HEK293 (cell line): ENCODE results near the gene VKORC1L1.

ENCODE experiments used
- CTCF ChIA-PET: fragments of 350-600 bp; formaldehyde crosslinking; extraction: SDS; loops from one replicate; lab custom pipeline; 2021; ENCODE audit warnings: antibody characterized with exemption; lab: Yijun Ruan, JAX
- POLR2A ChIA-PET: fragments of 300-600 bp; formaldehyde crosslinking; extraction: SDS; loops from one replicate; lab custom pipeline; 2020; ENCODE audit warnings: antibody characterized with exemption, inconsistent platforms; lab: Yijun Ruan, JAX
- H3K27ac ChIP-seq: fragments of 200-500 bp; sonication (Bioruptor generic); 2 replicates; pipeline ENCODE4 v1.5.1; 2014; ENCODE audit warnings: low read depth, low read length, control low read depth, inconsistent platforms; ENCODE audit errors: extremely low read depth
- H3K36me3 ChIP-seq, 2 experiments: fragments of 200-500 bp in 1 of 2; sonication (Bioruptor generic) in 1 of 2; 1 replicate in 1 of 2; 2 replicates in 1 of 2; pipeline ENCODE4 v1.5.1; 2014 to 2017; ENCODE audit warnings: inconsistent platforms in 2 of 2, low read length in 2 of 2; ENCODE audit not compliant: control insufficient read depth in 2 of 2, insufficient read depth in 1 of 2
- H3K4me1 ChIP-seq: fragments of 200-500 bp; sonication (Bioruptor generic); 2 replicates; pipeline ENCODE4 v1.5.1; 2014; ENCODE audit warnings: mild to moderate bottlenecking, low read length, inconsistent platforms; ENCODE audit not compliant: control insufficient read depth, insufficient read depth
- H3K4me3 ChIP-seq: 2 replicates; pipeline ENCODE4 v1.5.1; 2011; ENCODE audit warnings: low read depth, mild to moderate bottlenecking, control low read depth, low read length, moderate library complexity
- H3K9me3 ChIP-seq: fragments of 200-500 bp; sonication (Bioruptor generic); 2 replicates; pipeline ENCODE4 v1.5.1; 2014; ENCODE audit warnings: low read depth, low read length, inconsistent platforms; ENCODE audit not compliant: control insufficient read depth, insufficient read depth
- ELK4 ChIP-seq: IDR thresholded peaks from 2 replicates; pipeline ENCODE4 v1.6.1; 2011; ENCODE audit warnings: mild to moderate bottlenecking, low read depth, low read length, borderline replicate concordance
- HOXA7 ChIP-seq: sonication (generic); formaldehyde crosslinking; IDR thresholded peaks from 2 replicates; pipeline ENCODE4 v1.8.1; 2022; ENCODE audit warnings: missing genetic modification reagents, borderline replicate concordance
- IKZF3 ChIP-seq: fragments of 450-650 bp; IDR thresholded peaks from 2 replicates; pipeline ENCODE4 v1.5.0; 2018; ENCODE audit warnings: missing biosample characterization, mild to moderate bottlenecking, missing genetic modification characterization, moderate library complexity
- KLF17 ChIP-seq: fragments of 450-650 bp; formaldehyde crosslinking; IDR thresholded peaks from 2 replicates; pipeline ENCODE4 v1.5.1; 2016; ENCODE audit warnings: missing biosample characterization, missing genetic modification characterization
- OSR2 ChIP-seq: fragments of 450-650 bp; formaldehyde crosslinking; IDR thresholded peaks from 2 replicates; pipeline ENCODE4 v1.5.1; 2016; ENCODE audit warnings: missing biosample characterization, missing genetic modification characterization
- SCRT2 ChIP-seq: fragments of 450-650 bp; formaldehyde crosslinking; IDR thresholded peaks from 2 replicates; pipeline ENCODE4 v1.5.1; 2016; ENCODE audit warnings: missing biosample characterization, missing genetic modification characterization
- TCF7L2 ChIP-seq: IDR thresholded peaks from 2 replicates; pipeline ENCODE4 v1.6.1; 2011; ENCODE audit warnings: low read depth, mild to moderate bottlenecking, inconsistent platforms, low read length, moderate library complexity, borderline replicate concordance
- ZBTB49 ChIP-seq: fragments of 450-650 bp; formaldehyde crosslinking; IDR thresholded peaks from 2 replicates; pipeline ENCODE4 v1.5.1; 2016; ENCODE audit warnings: missing biosample characterization, missing genetic modification characterization, low read depth
- ZNF140 ChIP-seq: fragments of 450-650 bp; formaldehyde crosslinking; IDR thresholded peaks from 2 replicates; pipeline ENCODE4 v1.5.1; 2016; ENCODE audit warnings: missing biosample characterization, missing genetic modification characterization
- ZNF184 ChIP-seq: fragments of 450-650 bp; IDR thresholded peaks from 2 replicates; pipeline ENCODE4 v1.5.1; 2018; ENCODE audit warnings: missing biosample characterization, mild to moderate bottlenecking, missing genetic modification characterization
- ZNF248 ChIP-seq: fragments of 450-650 bp; formaldehyde crosslinking; IDR thresholded peaks from 2 replicates; pipeline ENCODE4 v1.5.1; 2017; ENCODE audit warnings: missing biosample characterization, missing genetic modification characterization
- ZNF292 ChIP-seq: fragments of 450-650 bp; formaldehyde crosslinking; IDR thresholded peaks from 2 replicates; pipeline ENCODE4 v1.5.1; 2016; ENCODE audit warnings: low read depth, missing biosample characterization, missing genetic modification characterization, borderline replicate concordance
- ZNF404 ChIP-seq: fragments of 450-650 bp; formaldehyde crosslinking; IDR thresholded peaks from 2 replicates; pipeline ENCODE4 v1.5.1; 2017; ENCODE audit warnings: missing biosample characterization, missing genetic modification characterization
- ZNF473 ChIP-seq: fragments of 450-650 bp; formaldehyde crosslinking; IDR thresholded peaks from 2 replicates; pipeline ENCODE4 v1.5.1; 2017; ENCODE audit warnings: missing biosample characterization, missing genetic modification characterization
- ZNF548 ChIP-seq: fragments of 450-650 bp; formaldehyde crosslinking; IDR thresholded peaks from 2 replicates; pipeline ENCODE4 v1.5.1; 2016; ENCODE audit warnings: missing biosample characterization, missing genetic modification characterization
- ZNF624 ChIP-seq: fragments of 450-650 bp; formaldehyde crosslinking; IDR thresholded peaks from 2 replicates; pipeline ENCODE4 v1.5.1; 2017; ENCODE audit warnings: missing biosample characterization, missing genetic modification characterization
- ZNF629 ChIP-seq: fragments of 450-650 bp; formaldehyde crosslinking; IDR thresholded peaks from 2 replicates; pipeline ENCODE4 v1.5.1; 2017; ENCODE audit warnings: missing biosample characterization, missing genetic modification characterization
- ZNF660 ChIP-seq: fragments of 450-650 bp; IDR thresholded peaks from 2 replicates; pipeline ENCODE4 v1.5.1; 2018; ENCODE audit warnings: missing biosample characterization, mild to moderate bottlenecking, missing genetic modification characterization
- TF ChIP-seq, protein P1 (sequence below): fragments of 450-650 bp; formaldehyde crosslinking; IDR thresholded peaks from 2 replicates; pipeline ENCODE4 v1.5.1; 2016; ENCODE audit warnings: missing biosample characterization, missing genetic modification characterization, borderline replicate concordance
- TF ChIP-seq, protein P2 (sequence below): fragments of 450-650 bp; IDR thresholded peaks from 2 replicates; pipeline ENCODE4 v1.5.1; 2018; ENCODE audit warnings: missing biosample characterization, mild to moderate bottlenecking, missing genetic modification characterization
- TF ChIP-seq, protein P3 (sequence below): fragments of 450-650 bp; formaldehyde crosslinking; IDR thresholded peaks from 2 replicates; pipeline ENCODE4 v1.5.1; 2017; ENCODE audit warnings: missing biosample characterization, missing genetic modification characterization

The VKORC1L1 gene

DNA sequence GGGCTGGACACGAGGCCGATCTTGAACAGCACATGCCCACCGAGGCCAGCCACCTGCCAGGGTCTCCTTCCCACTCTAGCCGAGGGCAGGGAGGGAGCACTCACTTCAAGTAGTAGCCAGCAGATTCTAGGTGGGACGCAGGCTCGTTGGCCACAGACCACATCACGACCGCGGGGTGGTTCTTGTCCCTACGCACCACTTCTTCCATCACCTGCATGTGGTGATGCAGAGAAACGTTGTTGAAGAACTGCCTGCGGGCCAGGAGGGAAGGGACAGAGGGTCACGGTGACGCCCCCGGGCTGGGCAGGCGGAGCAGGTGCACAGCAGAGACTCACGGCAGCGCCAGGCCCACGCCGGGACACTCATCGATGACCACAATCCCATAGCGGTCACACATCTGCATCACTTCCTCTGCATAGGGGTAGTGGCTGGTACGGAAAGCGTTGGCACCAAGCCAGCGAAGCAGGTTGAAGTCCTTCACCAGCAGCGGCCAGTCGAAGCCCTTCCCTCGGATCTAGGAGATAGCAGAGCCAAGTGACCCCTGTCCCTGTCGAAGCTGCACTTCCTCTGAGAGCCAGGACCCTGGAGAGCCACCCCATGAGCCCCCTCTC is 101.4 kb downstream of the VKORC1L1 start (continued):
- TF ChIP-seq, protein P1, sequence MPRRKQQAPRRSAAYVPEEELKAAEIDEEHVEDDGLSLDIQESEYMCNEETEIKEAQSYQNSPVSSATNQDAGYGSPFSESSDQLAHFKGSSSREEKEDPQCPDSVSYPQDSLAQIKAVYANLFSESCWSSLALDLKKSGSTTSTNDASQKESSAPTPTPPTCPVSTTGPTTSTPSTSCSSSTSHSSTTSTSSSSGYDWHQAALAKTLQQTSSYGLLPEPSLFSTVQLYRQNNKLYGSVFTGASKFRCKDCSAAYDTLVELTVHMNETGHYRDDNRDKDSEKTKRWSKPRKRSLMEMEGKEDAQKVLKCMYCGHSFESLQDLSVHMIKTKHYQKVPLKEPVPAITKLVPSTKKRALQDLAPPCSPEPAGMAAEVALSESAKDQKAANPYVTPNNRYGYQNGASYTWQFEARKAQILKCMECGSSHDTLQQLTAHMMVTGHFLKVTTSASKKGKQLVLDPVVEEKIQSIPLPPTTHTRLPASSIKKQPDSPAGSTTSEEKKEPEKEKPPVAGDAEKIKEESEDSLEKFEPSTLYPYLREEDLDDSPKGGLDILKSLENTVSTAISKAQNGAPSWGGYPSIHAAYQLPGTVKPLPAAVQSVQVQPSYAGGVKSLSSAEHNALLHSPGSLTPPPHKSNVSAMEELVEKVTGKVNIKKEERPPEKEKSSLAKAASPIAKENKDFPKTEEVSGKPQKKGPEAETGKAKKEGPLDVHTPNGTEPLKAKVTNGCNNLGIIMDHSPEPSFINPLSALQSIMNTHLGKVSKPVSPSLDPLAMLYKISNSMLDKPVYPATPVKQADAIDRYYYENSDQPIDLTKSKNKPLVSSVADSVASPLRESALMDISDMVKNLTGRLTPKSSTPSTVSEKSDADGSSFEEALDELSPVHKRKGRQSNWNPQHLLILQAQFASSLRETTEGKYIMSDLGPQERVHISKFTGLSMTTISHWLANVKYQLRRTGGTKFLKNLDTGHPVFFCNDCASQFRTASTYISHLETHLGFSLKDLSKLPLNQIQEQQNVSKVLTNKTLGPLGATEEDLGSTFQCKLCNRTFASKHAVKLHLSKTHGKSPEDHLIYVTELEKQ (tag by site-specific recombination) = no peak
- TF ChIP-seq ZNF404 (tag by site-specific recombination) (no peak), ZNF184 (tag by site-specific recombination) (no peak), ZNF548 (tag by site-specific recombination) (no peak)

- H3K9me3 ChIP-seq = no peaks in the 10 kb centered on the region
- no peak overlapping the region for H3K4me3 ChIP-seq
- H3K36me3 ChIP-seq = peaks cover 36 to 74% of the 10 kb centered on the region in 2 experiments; a peak in 2 of 3 replicates
- no peaks in the 10 kb centered on the region for H3K4me1 ChIP-seq
- no peak overlapping the region for H3K27ac ChIP-seq
- TF ChIP-seq SCRT2 (tag by site-specific recombination) = no peak
- TF ChIP-seq ZNF473 (tag by site-specific recombination) = no peak
- no peak for TF ChIP-seq IKZF3 (tag by site-specific recombination)
- no peak for TF ChIP-seq ZNF292 (tag by site-specific recombination)
- no peak for TF ChIP-seq ZNF624
- TF ChIP-seq ZNF629 (tag by site-specific recombination) = no peak
- TF ChIP-seq ZNF248 (tag by site-specific recombination) = no peak
- TF ChIP-seq OSR2 = no peak
- TF ChIP-seq, protein P2, sequence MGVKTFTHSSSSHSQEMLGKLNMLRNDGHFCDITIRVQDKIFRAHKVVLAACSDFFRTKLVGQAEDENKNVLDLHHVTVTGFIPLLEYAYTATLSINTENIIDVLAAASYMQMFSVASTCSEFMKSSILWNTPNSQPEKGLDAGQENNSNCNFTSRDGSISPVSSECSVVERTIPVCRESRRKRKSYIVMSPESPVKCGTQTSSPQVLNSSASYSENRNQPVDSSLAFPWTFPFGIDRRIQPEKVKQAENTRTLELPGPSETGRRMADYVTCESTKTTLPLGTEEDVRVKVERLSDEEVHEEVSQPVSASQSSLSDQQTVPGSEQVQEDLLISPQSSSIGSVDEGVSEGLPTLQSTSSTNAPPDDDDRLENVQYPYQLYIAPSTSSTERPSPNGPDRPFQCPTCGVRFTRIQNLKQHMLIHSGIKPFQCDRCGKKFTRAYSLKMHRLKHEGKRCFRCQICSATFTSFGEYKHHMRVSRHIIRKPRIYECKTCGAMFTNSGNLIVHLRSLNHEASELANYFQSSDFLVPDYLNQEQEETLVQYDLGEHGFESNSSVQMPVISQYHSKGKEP (tag by site-specific recombination) = no peak
- no peak for TF ChIP-seq ZBTB49 (tag by site-specific recombination)
- no peak for TF ChIP-seq HOXA7 (CRISPR knock-in tag)
- TF ChIP-seq, all 188 proteins: peak for 0
- ChIA-PET POLR2A (no interaction called here), CTCF (no interaction called here)
These were observed 102.0 kb downstream of the VKORC1L1 start for GRCh38 chr7:65974876-65975275.

DNA sequence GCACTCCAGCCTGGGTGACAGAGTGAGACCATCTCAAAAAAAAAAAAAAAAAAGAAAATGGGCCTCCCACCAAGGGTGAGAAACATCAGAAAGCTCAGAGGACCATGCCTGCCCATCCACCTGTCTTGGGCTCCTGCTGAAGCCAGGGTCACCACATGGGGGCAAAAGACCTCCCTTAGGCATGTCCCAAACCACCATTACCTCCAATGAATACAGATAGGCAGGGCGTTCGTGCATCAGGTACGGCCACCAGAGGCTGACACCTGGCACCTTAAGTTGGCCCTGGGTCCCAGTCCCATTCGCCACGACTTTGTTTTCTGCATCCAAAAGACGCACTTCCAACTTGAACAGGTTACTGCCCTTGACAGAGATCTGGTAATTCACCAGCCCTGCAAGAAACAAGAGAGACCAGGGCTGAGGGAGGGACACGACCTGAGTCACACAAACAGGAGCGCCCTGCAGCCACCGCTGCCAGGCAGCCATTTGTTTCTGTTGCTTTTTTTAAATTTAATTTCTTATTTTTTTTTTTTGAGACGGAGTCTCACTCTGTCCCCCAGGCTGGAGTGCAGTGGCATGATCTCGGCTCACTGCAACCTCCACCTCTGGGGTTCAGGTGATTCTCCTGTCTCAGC is 103.1 kb downstream of the VKORC1L1 start:
- no peaks in the 10 kb centered on the region for H3K4me1 ChIP-seq
- no peaks in the 10 kb centered on the region for H3K9me3 ChIP-seq
- CTCF ChIA-PET = no interaction called here
- H3K27ac ChIP-seq = no peak overlapping the region
- TF ChIP-seq ZNF660 (tag by site-specific recombination) (no peak), ELK4 (no peak), KLF17 (tag by site-specific recombination) (no peak), TCF7L2 (no peak), ZNF140 (no peak), ZNF404 (tag by site-specific recombination) (no peak)
- TF ChIP-seq, protein P3, sequence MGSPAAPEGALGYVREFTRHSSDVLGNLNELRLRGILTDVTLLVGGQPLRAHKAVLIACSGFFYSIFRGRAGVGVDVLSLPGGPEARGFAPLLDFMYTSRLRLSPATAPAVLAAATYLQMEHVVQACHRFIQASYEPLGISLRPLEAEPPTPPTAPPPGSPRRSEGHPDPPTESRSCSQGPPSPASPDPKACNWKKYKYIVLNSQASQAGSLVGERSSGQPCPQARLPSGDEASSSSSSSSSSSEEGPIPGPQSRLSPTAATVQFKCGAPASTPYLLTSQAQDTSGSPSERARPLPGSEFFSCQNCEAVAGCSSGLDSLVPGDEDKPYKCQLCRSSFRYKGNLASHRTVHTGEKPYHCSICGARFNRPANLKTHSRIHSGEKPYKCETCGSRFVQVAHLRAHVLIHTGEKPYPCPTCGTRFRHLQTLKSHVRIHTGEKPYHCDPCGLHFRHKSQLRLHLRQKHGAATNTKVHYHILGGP (tag by site-specific recombination) = no peak
- peaks cover 35 to 75% of the 10 kb centered on the region in 2 experiments; a peak in 2 of 3 replicates for H3K36me3 ChIP-seq
- POLR2A ChIA-PET = interaction anchor here (0.5 to 1.6 kb wide), 3 partner anchors 11 to 107 kb away, joined by 3 to 5 read pairs (median 3); no protein-coding TSS in a partner anchor
- no peak overlapping the region for H3K4me3 ChIP-seq
